ENCODE results near the gene CREB5. TPM values are rescaled to one million over a fixed set of nuclear protein-coding genes. Genes with fewer than 3 reads are reported as not detected.

Gene CREB5
- total RNA-seq, 1 experiment from 2014 or later, result 40.5 TPM

- ChIA-PET POLR2A (no interaction called here), CTCF (no interaction called here)
- H3K4me1 Mint-ChIP-seq (ENCODE audit: insufficient read depth, unreplicated experiment), result no peaks in the 10 kb centered on the region
These were observed 378.1 kb downstream of the CREB5 start for GRCh38 chr7:28790467-28790866.

GRCh38 chr7:28792858-28793257 is 380.5 kb downstream of the CREB5 start:
- CTCF ChIA-PET, result no interaction called here
- Mint-ChIP-seq H3K9me3 (ENCODE audit: unreplicated experiment) (peaks cover 7% of the 10 kb centered on the region), H3K36me3 (ENCODE audit: insufficient read depth, unreplicated experiment) (no peaks in the 10 kb centered on the region), H3K27me3 (ENCODE audit: insufficient read depth, unreplicated experiment) (no peaks in the 10 kb centered on the region), H3K4me3 (ENCODE audit: unreplicated experiment) (no peak overlapping the region), H3K27ac (ENCODE audit: low read depth, unreplicated experiment) (no peak overlapping the region), H3K4me1 (ENCODE audit: insufficient read depth, unreplicated experiment) (no peaks in the 10 kb centered on the region)
- no TSS peak for BruUV-seq (replicated peaks)
- intact Hi-C loops (cut with micrococcal nuclease), result no loop called here
- TF ChIP-seq CTCF (IDR thresholded peaks at IDR 0.05; ENCODE audit: unreplicated experiment), result no peak
- no peak for DNase-seq (ENCODE audit: unreplicated experiment)
- POLR2A ChIA-PET, result no interaction called here

More at GRCh38 chr7:28790467-28790866, 378.1 kb downstream of the CREB5 start:
- H3K9me3 Mint-ChIP-seq (ENCODE audit: unreplicated experiment), result peaks cover 7% of the 10 kb centered on the region
- no peak for DNase-seq (ENCODE audit: unreplicated experiment)
- H3K4me3 Mint-ChIP-seq (ENCODE audit: unreplicated experiment), result no peak overlapping the region
- no peak overlapping the region for H3K27ac Mint-ChIP-seq (ENCODE audit: low read depth, unreplicated experiment)
- no TSS peak for BruUV-seq (replicated peaks)
- no peaks in the 10 kb centered on the region for H3K27me3 Mint-ChIP-seq (ENCODE audit: insufficient read depth, unreplicated experiment)
- no peaks in the 10 kb centered on the region for H3K36me3 Mint-ChIP-seq (ENCODE audit: insufficient read depth, unreplicated experiment)
- TF ChIP-seq CTCF (IDR thresholded peaks at IDR 0.05; ENCODE audit: unreplicated experiment), result no peak
- intact Hi-C loops (cut with micrococcal nuclease), result no loop called here

GRCh38 chr7:28793381-28794085 is 381.2 kb downstream of the CREB5 start:
- no peak overlapping the region for H3K27ac Mint-ChIP-seq (ENCODE audit: low read depth, unreplicated experiment)
- DNase-seq (ENCODE audit: unreplicated experiment), result peak; percentile 68
- H3K4me3 Mint-ChIP-seq (ENCODE audit: unreplicated experiment), result no peak overlapping the region
- intact Hi-C loops (cut with micrococcal nuclease), result no loop called here
- TF ChIP-seq CTCF (IDR thresholded peaks at IDR 0.05; ENCODE audit: unreplicated experiment), result no peak
- H3K27me3 Mint-ChIP-seq (ENCODE audit: insufficient read depth, unreplicated experiment), result no peaks in the 10 kb centered on the region
- peaks cover 7% of the 10 kb centered on the region for H3K9me3 Mint-ChIP-seq (ENCODE audit: unreplicated experiment)
- POLR2A ChIA-PET, result interaction anchor here (1.3 kb wide), 1 partner anchor 55 kb away, joined by 4 read pairs; no protein-coding TSS in a partner anchor
- CTCF ChIA-PET, result interaction anchor here (0.9 kb wide), 1 partner anchor 21 kb away, joined by 3 read pairs; no protein-coding TSS in a partner anchor
- H3K36me3 Mint-ChIP-seq (ENCODE audit: insufficient read depth, unreplicated experiment), result no peaks in the 10 kb centered on the region
- no TSS peak for BruUV-seq (replicated peaks)
- H3K4me1 Mint-ChIP-seq (ENCODE audit: insufficient read depth, unreplicated experiment), result no peaks in the 10 kb centered on the region

GRCh38 chr7:28798274-28798673 is 386.0 kb downstream of the CREB5 start:
- ChIA-PET POLR2A (interaction anchor here (1.2 kb wide), 1 partner anchor 17 kb away, joined by 3 read pairs; no protein-coding TSS in a partner anchor), CTCF (no interaction called here)
- no TSS peak for BruUV-seq (replicated peaks)
- no peaks in the 10 kb centered on the region for H3K27me3 Mint-ChIP-seq (ENCODE audit: insufficient read depth, unreplicated experiment)
- no peak overlapping the region for H3K4me3 Mint-ChIP-seq (ENCODE audit: unreplicated experiment)
- H3K4me1 Mint-ChIP-seq (ENCODE audit: insufficient read depth, unreplicated experiment), result no peaks in the 10 kb centered on the region
- intact Hi-C loops (cut with micrococcal nuclease), result no loop called here
- no peak overlapping the region for H3K27ac Mint-ChIP-seq (ENCODE audit: low read depth, unreplicated experiment)
- no peak for TF ChIP-seq CTCF (IDR thresholded peaks at IDR 0.05; ENCODE audit: unreplicated experiment)
- DNase-seq (ENCODE audit: unreplicated experiment), result no peak
- no peaks in the 10 kb centered on the region for H3K36me3 Mint-ChIP-seq (ENCODE audit: insufficient read depth, unreplicated experiment)
- H3K9me3 Mint-ChIP-seq (ENCODE audit: unreplicated experiment), result no peaks in the 10 kb centered on the region
